Ovary (tissue), 9 donors: ENCODE measurements around the gene COL26A1. TPM values are rescaled to one million over a fixed set of nuclear protein-coding genes. Genes with fewer than 3 reads are reported as not detected.

Experiments used
- DNase-seq, 5 donors: peaks; one replicate each; pipeline ENCODE4 v3.0.0-alpha.2; 2019 to 2020
- H3K27ac ChIP-seq, 2 donors: fragments of 200-600 bp; one replicate each; pipeline versions ENCODE4 v1.5.1 to v1.8.0; 2019 to 2022
- H3K27me3 ChIP-seq: fragments of 200-600 bp; one replicate; pipeline ENCODE4 v1.8.0; 2022
- H3K36me3 ChIP-seq: fragments of 200-600 bp; sonication (generic); one replicate; pipeline ENCODE4 v1.5.1; 2019
- H3K4me1 ChIP-seq: one replicate; pipeline ENCODE4 v1.8.1; 2013; ENCODE audit warnings: mild to moderate bottlenecking, moderate library complexity; ENCODE audit not compliant: insufficient read depth
- H3K4me3 ChIP-seq: fragments of 200-600 bp; sonication (generic); one replicate; pipeline ENCODE4 v1.5.1; 2017
- H3K9me3 ChIP-seq, 2 donors: fragments of 200-600 bp in 1 of 2; sonication (generic) in 1 of 2; one replicate each; pipeline versions ENCODE4 v1.5.1 to v1.8.1; 2013 to 2019; ENCODE audit warnings: mild to moderate bottlenecking in 1 of 2, moderate library complexity in 1 of 2
- EP300 ChIP-seq: sonication (generic); formaldehyde crosslinking; IDR thresholded peaks from one replicate; pipeline ENCODE4 v1.6.1; 2017; ENCODE audit warnings: antibody characterized with exemption
- POLR2A ChIP-seq: fragments of 450-650 bp; IDR thresholded peaks from one replicate; pipeline ENCODE4 v1.6.1; 2017; ENCODE audit warnings: antibody characterized with exemption, mild to moderate bottlenecking, moderate library complexity
- WGBS, 3 donors: extraction: QIAGEN DNeasy Blood & Tissue Kit in 1 of 3; methylation state at CpG; one replicate each; pipeline versions ENCODE4 v1.1.5 to v1.1.7; 2013 to 2017; 5-methylcytosine and 5-hydroxymethylcytosine counted together
- intact Hi-C, 4 donors: fragments of 100-400 bp; cut with DNase I; formaldehyde crosslinking; loops; one replicate each; pipeline versions ENCODE4 v1.11.0 to v1.15.1; 2022 to 2023
- polyA plus RNA-seq, 2 donors: library from polyadenylated mRNA; stranded (reverse); fragments of 200-250 nt in 1 of 2; fragments of 350-450 nt in 1 of 2; fragmentation: Illumina TruSeq in 1 of 2; extraction: RNeasy Lipid Tissue Mini Kit (QIAGEN cat#74804) in 1 of 2; gene quantifications; one replicate each; pipeline ENCODE4 v1.2.3, GENCODE V29; 2013 to 2014
- total RNA-seq, 7 donors: library from RNA; depleted of rRNA in 2 of 7; stranded (reverse); fragments of >200 nt in 2 of 7; fragmentation: NEBNext Ultra II Directional in 3 of 7; extraction: Animal tissue kit (Norgen Biotek cat#: 25700) in 3 of 7; gene quantifications; one replicate each; pipeline versions ENCODE4 v1.1.0 to v1.2.4, GENCODE V29; 2016 to 2023
- TF ChIP-seq, protein P1 (sequence below), 3 donors: fragments of 450-650 bp in 2 of 3; fragments of 200-600 bp in 1 of 3; IDR thresholded peaks; one replicate each; pipeline versions ENCODE4 v1.5.1 to v1.8.0; 2016 to 2022; ENCODE audit warnings: antibody characterized with exemption in 3 of 3, mild to moderate bottlenecking in 1 of 3
- donor health status: DM: no; HTN: no; CAD: no; lungs with moderate emphysema.
- donor health status: DM: no; HTN: no; CAD: no.
- donor health status: Bipolar disorder and iron deficiency.
- donor health status: DM: yes; HTN: yes; CAD: no.
- donor health status: DM: no; HTN: no; CAD: no.
- donor health status: DM: yes; HTN: yes; CAD: no.

COL26A1 gene
- total and polyA plus RNA-seq, 9 donors, result 0.17 to 2.3 (median 0.40) TPM

DNA sequence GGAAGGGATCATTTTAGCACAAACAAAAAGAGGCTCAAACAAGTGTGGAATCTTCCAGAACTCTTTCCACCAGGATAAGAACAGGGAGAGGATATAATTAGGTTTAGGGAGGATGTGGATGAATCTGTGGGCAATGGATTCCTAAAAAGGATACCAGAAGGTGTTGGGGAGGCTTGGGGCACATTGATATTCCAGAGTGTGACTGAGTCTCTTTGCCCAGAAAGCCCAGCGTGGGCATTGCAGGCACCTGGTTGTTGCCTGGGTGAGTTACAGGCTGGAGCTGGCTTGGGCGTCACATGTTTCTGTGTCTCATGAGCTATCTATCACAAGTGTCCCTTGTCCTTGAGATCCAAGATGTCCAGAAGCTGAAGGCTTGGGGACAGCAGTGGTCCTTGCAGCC lies 3.3 kb downstream of the COL26A1 start:
- Histone ChIP-seq H3K9me3 (no peaks in the 10 kb centered on the region), H3K27me3 (no peaks in the 10 kb centered on the region), H3K4me3 (no peak overlapping the region), H3K4me1 (peaks cover 6% of the 10 kb centered on the region), H3K27ac (no peak overlapping the region), H3K36me3 (no peaks in the 10 kb centered on the region)
- WGBS, 3 donors, result 94 to 98% (median 95%) methylated on average over 2 of the region's 2 CpGs
- TF ChIP-seq, protein P1, sequence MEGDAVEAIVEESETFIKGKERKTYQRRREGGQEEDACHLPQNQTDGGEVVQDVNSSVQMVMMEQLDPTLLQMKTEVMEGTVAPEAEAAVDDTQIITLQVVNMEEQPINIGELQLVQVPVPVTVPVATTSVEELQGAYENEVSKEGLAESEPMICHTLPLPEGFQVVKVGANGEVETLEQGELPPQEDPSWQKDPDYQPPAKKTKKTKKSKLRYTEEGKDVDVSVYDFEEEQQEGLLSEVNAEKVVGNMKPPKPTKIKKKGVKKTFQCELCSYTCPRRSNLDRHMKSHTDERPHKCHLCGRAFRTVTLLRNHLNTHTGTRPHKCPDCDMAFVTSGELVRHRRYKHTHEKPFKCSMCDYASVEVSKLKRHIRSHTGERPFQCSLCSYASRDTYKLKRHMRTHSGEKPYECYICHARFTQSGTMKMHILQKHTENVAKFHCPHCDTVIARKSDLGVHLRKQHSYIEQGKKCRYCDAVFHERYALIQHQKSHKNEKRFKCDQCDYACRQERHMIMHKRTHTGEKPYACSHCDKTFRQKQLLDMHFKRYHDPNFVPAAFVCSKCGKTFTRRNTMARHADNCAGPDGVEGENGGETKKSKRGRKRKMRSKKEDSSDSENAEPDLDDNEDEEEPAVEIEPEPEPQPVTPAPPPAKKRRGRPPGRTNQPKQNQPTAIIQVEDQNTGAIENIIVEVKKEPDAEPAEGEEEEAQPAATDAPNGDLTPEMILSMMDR (IDR thresholded peaks at IDR 0.05), result no peak
- TF ChIP-seq POLR2A, result no peak
- TF ChIP-seq EP300, result no peak
- intact Hi-C loops, result no loop called here
- DNase-seq, result no peak

DNA sequence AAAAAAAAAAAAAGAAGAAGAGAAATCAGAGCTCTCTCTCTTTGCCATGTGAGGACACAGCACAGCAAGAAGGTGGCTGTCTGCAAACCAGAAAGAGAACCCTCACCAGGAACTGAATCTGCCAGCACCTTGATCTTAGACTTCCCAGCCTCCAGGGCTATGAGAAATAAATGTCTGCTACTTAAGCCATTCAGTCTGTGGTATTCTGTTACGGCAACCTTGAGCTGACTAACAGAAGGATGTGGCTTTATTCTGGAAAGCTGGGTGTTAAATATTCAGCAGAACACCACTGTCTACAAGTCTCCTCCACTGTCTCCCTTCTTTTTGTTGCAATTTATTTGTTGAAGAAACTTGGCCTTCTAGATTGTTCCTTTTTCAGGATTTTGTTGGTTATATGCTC lies 5.0 kb downstream of the COL26A1 start:
- H3K4me1 ChIP-seq, result peaks cover 4% of the 10 kb centered on the region
- no peaks in the 10 kb centered on the region for H3K27me3 ChIP-seq
- TF ChIP-seq POLR2A (no peak), EP300 (no peak)
- TF ChIP-seq, protein P1 (IDR thresholded peaks at IDR 0.05), result no peak
- no peak for DNase-seq
- no peaks in the 10 kb centered on the region for H3K36me3 ChIP-seq
- H3K4me3 ChIP-seq, result no peak overlapping the region
- H3K27ac ChIP-seq, result no peak overlapping the region
- intact Hi-C loops, result no loop called here
- 81 to 100% (median 93%) methylated on average over 1 of the region's 1 CpG for WGBS, 3 donors
- H3K9me3 ChIP-seq, result no peaks in the 10 kb centered on the region

GRCh38 chr7:101368422-101369165 lies 5.9 kb downstream of the COL26A1 start:
- whole genome bisulfite sequencing, 3 donors, result 65 to 78% (median 73%) methylated on average over 8 of the region's 8 CpGs
- intact Hi-C loops, result no loop called here
- no peak overlapping the region for H3K27ac ChIP-seq

GRCh38 chr7:101370836-101371235 lies 8.2 kb downstream of the COL26A1 start:
- intact Hi-C loops, result no loop called here
- H3K4me3 ChIP-seq, result no peak overlapping the region
- no peaks in the 10 kb centered on the region for H3K9me3 ChIP-seq
- H3K36me3 ChIP-seq, result no peaks in the 10 kb centered on the region
- TF ChIP-seq POLR2A (no peak), EP300 (no peak)
- TF ChIP-seq, protein P1 (IDR thresholded peaks at IDR 0.05), result no peak
- no peaks in the 10 kb centered on the region for H3K4me1 ChIP-seq
- no peaks in the 10 kb centered on the region for H3K27me3 ChIP-seq
- no peak for DNase-seq
- H3K27ac ChIP-seq, result no peak overlapping the region
- WGBS, 3 donors, result 36 to 66% (median 57%) methylated on average over 5 of the region's 5 CpGs

More at GRCh38 chr7:101368422-101369165, 5.9 kb downstream of the COL26A1 start:
- Histone ChIP-seq H3K4me1 (peaks cover 2% of the 10 kb centered on the region), H3K36me3 (no peaks in the 10 kb centered on the region), H3K4me3 (no peak overlapping the region), H3K27me3 (no peaks in the 10 kb centered on the region), H3K9me3 (no peaks in the 10 kb centered on the region)
- no peak for TF ChIP-seq POLR2A
- TF ChIP-seq, protein P1 (IDR thresholded peaks at IDR 0.05), result no peak
- TF ChIP-seq EP300, result no peak
- no peak for DNase-seq
